Pons (tissue), 1 donor: ENCODE measurements around the gene C11orf98.
"Not testable (repeated sequence)": the region's sequence is repeated elsewhere in the genome, so short reads cannot be mapped to it uniquely, and the experiment has no call there.

Experiments
- DNase-seq: peaks from one replicate; pipeline ENCODE4 v3.0.0-alpha.2; 2016; ENCODE audit warnings: low spot score

Gene C11orf98

GRCh38 chr11:62650283-62650682, 14.7 kb downstream of the C11orf98 start:
- DNase-seq, result not testable (repeated sequence)

- no peak for DNase-seq
These were observed 15.5 kb downstream of the C11orf98 start for GRCh38 chr11:62649486-62649885.

- DNase-seq, result no peak
These were observed 16.0 kb downstream of the C11orf98 start for GRCh38 chr11:62648967-62649364.

GRCh38 chr11:62648185-62648966, 16.6 kb downstream of the C11orf98 start:
- no peak for DNase-seq

- no peak for DNase-seq
These were observed 17.4 kb downstream of the C11orf98 start for GRCh38 chr11:62647609-62648005.

GRCh38 chr11:62646825-62647608, 18.0 kb downstream of the C11orf98 start:
- no peak for DNase-seq

GRCh38 chr11:62645946-62646824, 18.8 kb downstream of the C11orf98 start, which contains the start of gene GANAB:
GANAB (minus strand) TSS chr11:62646613; CDS start chr11:62646599, 14 bp downstream.
- DNase-seq, result peak; percentile 98

- no peak for DNase-seq
These were observed 19.4 kb downstream of the C11orf98 start for GRCh38 chr11:62645671-62645945.

- no peak for DNase-seq
These were observed 20.8 kb downstream of the C11orf98 start for GRCh38 chr11:62644220-62644619.

GRCh38 chr11:62632492-62632891, 32.5 kb downstream of the C11orf98 start:
- no peak for DNase-seq

GRCh38 chr11:62627713-62628112, 37.3 kb downstream of the C11orf98 start:
- no peak for DNase-seq

- no peak for DNase-seq
These were observed 42.4 kb downstream of the C11orf98 start for GRCh38 chr11:62622476-62623089.

GRCh38 chr11:62621567-62622470, 43.2 kb downstream of the C11orf98 start, which contains the start of gene B3GAT3:
B3GAT3 (minus strand) TSS chr11:62621986; CDS start chr11:62621947, 39 bp downstream.
- peak; percentile 98 for DNase-seq

- no peak for DNase-seq
These were observed 43.9 kb downstream of the C11orf98 start for GRCh38 chr11:62621027-62621566.

- DNase-seq, result not testable (repeated sequence)
These were observed 48.1 kb downstream of the C11orf98 start for GRCh38 chr11:62616957-62617356.

GRCh38 chr11:62615521-62615920, 49.5 kb downstream of the C11orf98 start:
- DNase-seq, result no peak

GRCh38 chr11:62614275-62614674, 50.7 kb downstream of the C11orf98 start:
- no peak for DNase-seq

GRCh38 chr11:62613291-62613778, 51.7 kb downstream of the C11orf98 start:
- no peak for DNase-seq
